Measurements from ENCODE around the gene MOSPD2. TPM values are rescaled to one million over a fixed set of nuclear protein-coding genes. Genes with fewer than 3 reads are reported as not detected.

Gene MOSPD2
- total RNA-seq, 1 experiment from 2014 or later, result 6.4 TPM

GRCh38 chrX:14896273-14896672, 23.1 kb downstream of the MOSPD2 start:
- Histone ChIP-seq H4K8ac (replicated peaks; ENCODE audit: insufficient read length, low read depth, low read length) (no peak overlapping the region), H3K9ac (ENCODE audit: extremely low read depth, insufficient read length, low read length) (no peak overlapping the region), H3K18ac (ENCODE audit: insufficient read length, low read depth, low read length) (no peak overlapping the region), H2AFZ (ENCODE audit: low read length) (no peak overlapping the region), H4K20me1 (ENCODE audit: control insufficient read depth, insufficient read depth, insufficient read length) (no peaks in the 10 kb centered on the region), H3K79me2 (ENCODE audit: insufficient read depth, low read length) (no peaks in the 10 kb centered on the region), H3K4me2 (ENCODE audit: insufficient read depth, insufficient read length, low read length) (no peak overlapping the region), H3K9me3 (ENCODE audit: control insufficient read depth, low read depth, low read length) (no peaks in the 10 kb centered on the region), H3K79me1 (ENCODE audit: insufficient read depth, low read depth, low read length, poor library complexity, severe bottlenecking) (no peaks in the 10 kb centered on the region), H3K4ac (ENCODE audit: low read depth, low read length) (no peak overlapping the region), H2AK5ac (ENCODE audit: insufficient read length, low read length) (no peak overlapping the region), H2BK15ac (ENCODE audit: low read depth, low read length) (no peak overlapping the region), H3K27me3 (ENCODE audit: insufficient read depth, low read length) (no peaks in the 10 kb centered on the region), H3K56ac (ENCODE audit: insufficient read length, low read depth, low read length) (no peak overlapping the region), H4K91ac (ENCODE audit: insufficient read length, low read depth, low read length) (no peak overlapping the region), H2BK5ac (ENCODE audit: insufficient read length, low read length) (no peak overlapping the region), H2BK20ac (ENCODE audit: low read depth, low read length, poor library complexity, severe bottlenecking) (no peak overlapping the region), H2BK120ac (ENCODE audit: low read depth, low read length, poor library complexity, severe bottlenecking) (no peak overlapping the region), H4K5ac (ENCODE audit: insufficient read length, low read depth, low read length) (no peak overlapping the region), H3T11ph (ENCODE audit: low read length) (no peak overlapping the region), H2BK12ac (ENCODE audit: insufficient read length, low read depth, low read length) (no peak overlapping the region), H3K27ac (ENCODE audit: insufficient read length, low read depth, low read length) (no peak overlapping the region), H3K14ac (ENCODE audit: insufficient read depth, low read length) (no peak overlapping the region), H3K23me2 (ENCODE audit: insufficient read length, low read depth, low read length, poor library complexity, severe bottlenecking) (no peaks in the 10 kb centered on the region), H3K23ac (ENCODE audit: insufficient read length, low read depth, low read length) (no peak overlapping the region), H3K4me1 (ENCODE audit: insufficient read depth, low read length) (no peaks in the 10 kb centered on the region)
- Mint-ChIP-seq H3K36me3 (ENCODE audit: insufficient read depth in 1 of 3, low read depth in 3 of 3) (peaks cover 11 to 19% (median 11%) of the 10 kb centered on the region in 3 experiments; a peak in 5 of 7 replicates), H3K9me3 (peaks cover 38 to 47% of the 10 kb centered on the region in 2 experiments), H3K4me1 (peaks cover 0 to 3% of the 10 kb centered on the region in 2 experiments; a peak in 2 of 4 replicates), H3K27ac (peak overlapping the region in 2 of 3 experiments; percentile 4 to 17; a peak in 2 of 7 replicates), H3K27me3 (ENCODE audit: low read depth) (no peaks in the 10 kb centered on the region), H3K4me3 (no peak overlapping the region)
- TF ChIP-seq CTCF (conservative IDR thresholded peaks at IDR 0.05), result no peak
- no CpG with 5 or more reads among the region's 2 CpGs for WGBS (ENCODE audit: extremely low coverage, insufficient read length, low lambda C conversion rate)
- DNase-seq, result no peak

Data from H9 (cell line).